Measurements from ENCODE around the gene PARM1.

DNA sequence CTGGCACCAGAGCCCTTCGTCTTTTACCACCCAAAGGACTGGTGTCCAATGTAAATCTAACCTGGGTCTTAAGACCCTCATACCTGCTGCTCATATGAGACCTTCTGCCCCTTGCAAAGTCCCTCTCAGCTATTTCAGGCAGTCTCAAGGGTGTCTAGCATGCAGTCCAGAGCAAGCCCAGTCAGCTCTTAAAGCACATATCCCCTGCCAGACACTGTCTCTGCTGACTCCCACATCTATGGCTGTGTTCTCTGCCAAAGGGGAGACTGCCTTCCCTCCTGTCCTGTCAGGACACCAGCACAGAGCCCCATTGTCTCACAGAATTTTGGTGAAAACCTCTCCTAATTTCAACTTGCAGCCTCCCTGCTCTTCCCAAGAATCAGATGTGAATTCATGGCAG, 118.5 kb downstream of the PARM1 start:
- TF ChIP-seq, protein P1, sequence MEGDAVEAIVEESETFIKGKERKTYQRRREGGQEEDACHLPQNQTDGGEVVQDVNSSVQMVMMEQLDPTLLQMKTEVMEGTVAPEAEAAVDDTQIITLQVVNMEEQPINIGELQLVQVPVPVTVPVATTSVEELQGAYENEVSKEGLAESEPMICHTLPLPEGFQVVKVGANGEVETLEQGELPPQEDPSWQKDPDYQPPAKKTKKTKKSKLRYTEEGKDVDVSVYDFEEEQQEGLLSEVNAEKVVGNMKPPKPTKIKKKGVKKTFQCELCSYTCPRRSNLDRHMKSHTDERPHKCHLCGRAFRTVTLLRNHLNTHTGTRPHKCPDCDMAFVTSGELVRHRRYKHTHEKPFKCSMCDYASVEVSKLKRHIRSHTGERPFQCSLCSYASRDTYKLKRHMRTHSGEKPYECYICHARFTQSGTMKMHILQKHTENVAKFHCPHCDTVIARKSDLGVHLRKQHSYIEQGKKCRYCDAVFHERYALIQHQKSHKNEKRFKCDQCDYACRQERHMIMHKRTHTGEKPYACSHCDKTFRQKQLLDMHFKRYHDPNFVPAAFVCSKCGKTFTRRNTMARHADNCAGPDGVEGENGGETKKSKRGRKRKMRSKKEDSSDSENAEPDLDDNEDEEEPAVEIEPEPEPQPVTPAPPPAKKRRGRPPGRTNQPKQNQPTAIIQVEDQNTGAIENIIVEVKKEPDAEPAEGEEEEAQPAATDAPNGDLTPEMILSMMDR (IDR thresholded peaks at IDR 0.05): no peak
- TF ChIP-seq EZH2 (IDR thresholded peaks at IDR 0.05; ENCODE audit: borderline replicate concordance, insufficient read depth, low read depth, low read length, poor library complexity, severe bottlenecking): no peak
